Measurements from ENCODE around the gene PCOLCE2. TPM values are rescaled to one million over a fixed set of nuclear protein-coding genes. Genes with fewer than 3 reads are reported as not detected.

PCOLCE2 gene
- total RNA-seq, 3 donors from 2014 or later (not counting 1 experiment from before 2014, with no cell fraction given): not detected

GRCh38 chr3:142777927-142778326, 111.0 kb downstream of the PCOLCE2 start:
- Histone ChIP-seq H3K27ac (ENCODE audit: low read length) (no peak overlapping the region), H3K27me3 (ENCODE audit: control insufficient read depth, insufficient read depth, low read length) (no peaks in the 10 kb centered on the region), H3K4me1 (ENCODE audit: control insufficient read depth, insufficient read depth, low read length) (no peaks in the 10 kb centered on the region), H3K9me3 (ENCODE audit: control insufficient read depth, insufficient read depth, low read length) (no peaks in the 10 kb centered on the region), H3K36me3 (ENCODE audit: control insufficient read depth, insufficient read depth, low read length) (no peaks in the 10 kb centered on the region), H3K4me3 (ENCODE audit: low read length) (no peak overlapping the region)
- no peak overlapping the region for H3K27ac Mint-ChIP-seq
- no peak for TF ChIP-seq CTCF (IDR thresholded peaks at IDR 0.05)
- intact Hi-C loops (cut with micrococcal nuclease): no loop called here
- ATAC-seq (no peak), DNase-seq (no peak)
- no peak overlapping the region for H3K4me3 Mint-ChIP-seq
- H3K4me1 Mint-ChIP-seq: no peaks in the 10 kb centered on the region
- H3K9me3 Mint-ChIP-seq: no peaks in the 10 kb centered on the region
- peaks cover 2% of the 10 kb centered on the region for H3K36me3 Mint-ChIP-seq
- peaks cover 9 to 28% of the 10 kb centered on the region in 2 donors for H3K27me3 Mint-ChIP-seq (ENCODE audit: low read depth in 2 of 2)

GRCh38 chr3:142768338-142768737, 120.5 kb downstream of the PCOLCE2 start:
- no peak overlapping the region for H3K4me3 Mint-ChIP-seq
- intact Hi-C loops (cut with micrococcal nuclease): no loop called here
- H3K27ac Mint-ChIP-seq: no peak overlapping the region
- Histone ChIP-seq H3K36me3 (ENCODE audit: control insufficient read depth, insufficient read depth, low read length) (no peaks in the 10 kb centered on the region), H3K27me3 (ENCODE audit: control insufficient read depth, insufficient read depth, low read length) (no peaks in the 10 kb centered on the region), H3K4me3 (ENCODE audit: low read length) (no peak overlapping the region), H3K9me3 (ENCODE audit: control insufficient read depth, insufficient read depth, low read length) (peaks cover 5% of the 10 kb centered on the region), H3K27ac (ENCODE audit: low read length) (no peak overlapping the region), H3K4me1 (ENCODE audit: control insufficient read depth, insufficient read depth, low read length) (no peaks in the 10 kb centered on the region)
- TF ChIP-seq CTCF (IDR thresholded peaks at IDR 0.05): no peak
- H3K9me3 Mint-ChIP-seq: peaks cover 9 to 12% of the 10 kb centered on the region in 2 donors
- no peaks in the 10 kb centered on the region for H3K4me1 Mint-ChIP-seq
- peaks cover 21% of the 10 kb centered on the region for H3K36me3 Mint-ChIP-seq
- DNase-seq: no peak
- ATAC-seq: no peak
- peaks cover 12 to 16% of the 10 kb centered on the region in 2 donors for H3K27me3 Mint-ChIP-seq (ENCODE audit: low read depth in 2 of 2)

Other genes with a start within 250 kb of the PCOLCE2 start
- 1 to 10 TPM in 1 of 3 donors, under 1 TPM in 2; 0.21 to 1.4 (median 0.43) TPM for gene TRPC1, start 165.0 kb downstream of the PCOLCE2 start, total RNA-seq
- gene PAQR9, start 74.6 kb upstream of the PCOLCE2 start, total RNA-seq: not detected
- 100 to 1,000 TPM; 165 to 179 (median 172) TPM for gene U2SURP, start 112.5 kb upstream of the PCOLCE2 start, total RNA-seq
- 100 to 1,000 TPM in 1 of 3 donors, 10 to 100 TPM in 2; 74.6 to 113 (median 95.4) TPM for gene CHST2, start 230.7 kb upstream of the PCOLCE2 start, total RNA-seq

Measured in natural killer cell (primary cell).